ENCODE data around the gene LSAMP. TPM values are rescaled to one million over a fixed set of nuclear protein-coding genes. Genes with fewer than 3 reads are reported as not detected.

LSAMP gene
- total and polyA plus RNA-seq, 2 experiments from 2014 or later, result 2.0 to 2.9 TPM

DNA sequence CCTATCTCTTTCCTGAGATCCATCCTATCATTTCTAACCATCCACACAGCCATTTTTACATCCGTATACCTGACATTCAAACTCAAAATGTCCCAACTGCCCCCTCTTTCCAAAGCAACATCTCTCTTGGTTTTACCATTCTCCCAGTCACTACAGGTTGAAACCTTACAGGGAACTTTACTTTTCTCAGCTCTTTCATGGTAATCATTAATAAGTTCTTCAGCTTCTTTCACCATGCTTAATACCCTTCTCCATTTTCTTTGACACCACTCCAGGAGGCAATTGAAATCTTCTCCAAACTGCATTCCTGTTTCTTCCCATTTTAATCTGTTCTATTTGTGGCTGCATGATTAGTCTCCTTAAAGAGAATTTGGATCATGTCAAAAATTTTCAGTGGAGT, 469.5 kb downstream of the LSAMP start:
- no peaks in the 10 kb centered on the region for H3K27me3 ChIP-seq (ENCODE audit: insufficient read depth)
- TF ChIP-seq NANOG (IDR thresholded peaks at IDR 0.05; ENCODE audit: borderline replicate concordance) (no peak), EZH2 (IDR thresholded peaks at IDR 0.05; ENCODE audit: low read depth, unreplicated experiment) (no peak), CREB1 (CRISPR knock-in tag; IDR thresholded peaks at IDR 0.05; ENCODE audit: low read depth) (no peak), ZNF114 (CRISPR knock-in tag; IDR thresholded peaks at IDR 0.05) (no peak), EZH2phosphoT487 (IDR thresholded peaks at IDR 0.05; ENCODE audit: unreplicated experiment) (no peak), JUNB (IDR thresholded peaks at IDR 0.05; ENCODE audit: unreplicated experiment) (no peak), ZNF331 (CRISPR knock-in tag; IDR thresholded peaks at IDR 0.05; ENCODE audit: low read depth) (no peak), STAT1 (IDR thresholded peaks at IDR 0.05; ENCODE audit: unreplicated experiment) (no peak)
- TF ChIP-seq, protein P1, sequence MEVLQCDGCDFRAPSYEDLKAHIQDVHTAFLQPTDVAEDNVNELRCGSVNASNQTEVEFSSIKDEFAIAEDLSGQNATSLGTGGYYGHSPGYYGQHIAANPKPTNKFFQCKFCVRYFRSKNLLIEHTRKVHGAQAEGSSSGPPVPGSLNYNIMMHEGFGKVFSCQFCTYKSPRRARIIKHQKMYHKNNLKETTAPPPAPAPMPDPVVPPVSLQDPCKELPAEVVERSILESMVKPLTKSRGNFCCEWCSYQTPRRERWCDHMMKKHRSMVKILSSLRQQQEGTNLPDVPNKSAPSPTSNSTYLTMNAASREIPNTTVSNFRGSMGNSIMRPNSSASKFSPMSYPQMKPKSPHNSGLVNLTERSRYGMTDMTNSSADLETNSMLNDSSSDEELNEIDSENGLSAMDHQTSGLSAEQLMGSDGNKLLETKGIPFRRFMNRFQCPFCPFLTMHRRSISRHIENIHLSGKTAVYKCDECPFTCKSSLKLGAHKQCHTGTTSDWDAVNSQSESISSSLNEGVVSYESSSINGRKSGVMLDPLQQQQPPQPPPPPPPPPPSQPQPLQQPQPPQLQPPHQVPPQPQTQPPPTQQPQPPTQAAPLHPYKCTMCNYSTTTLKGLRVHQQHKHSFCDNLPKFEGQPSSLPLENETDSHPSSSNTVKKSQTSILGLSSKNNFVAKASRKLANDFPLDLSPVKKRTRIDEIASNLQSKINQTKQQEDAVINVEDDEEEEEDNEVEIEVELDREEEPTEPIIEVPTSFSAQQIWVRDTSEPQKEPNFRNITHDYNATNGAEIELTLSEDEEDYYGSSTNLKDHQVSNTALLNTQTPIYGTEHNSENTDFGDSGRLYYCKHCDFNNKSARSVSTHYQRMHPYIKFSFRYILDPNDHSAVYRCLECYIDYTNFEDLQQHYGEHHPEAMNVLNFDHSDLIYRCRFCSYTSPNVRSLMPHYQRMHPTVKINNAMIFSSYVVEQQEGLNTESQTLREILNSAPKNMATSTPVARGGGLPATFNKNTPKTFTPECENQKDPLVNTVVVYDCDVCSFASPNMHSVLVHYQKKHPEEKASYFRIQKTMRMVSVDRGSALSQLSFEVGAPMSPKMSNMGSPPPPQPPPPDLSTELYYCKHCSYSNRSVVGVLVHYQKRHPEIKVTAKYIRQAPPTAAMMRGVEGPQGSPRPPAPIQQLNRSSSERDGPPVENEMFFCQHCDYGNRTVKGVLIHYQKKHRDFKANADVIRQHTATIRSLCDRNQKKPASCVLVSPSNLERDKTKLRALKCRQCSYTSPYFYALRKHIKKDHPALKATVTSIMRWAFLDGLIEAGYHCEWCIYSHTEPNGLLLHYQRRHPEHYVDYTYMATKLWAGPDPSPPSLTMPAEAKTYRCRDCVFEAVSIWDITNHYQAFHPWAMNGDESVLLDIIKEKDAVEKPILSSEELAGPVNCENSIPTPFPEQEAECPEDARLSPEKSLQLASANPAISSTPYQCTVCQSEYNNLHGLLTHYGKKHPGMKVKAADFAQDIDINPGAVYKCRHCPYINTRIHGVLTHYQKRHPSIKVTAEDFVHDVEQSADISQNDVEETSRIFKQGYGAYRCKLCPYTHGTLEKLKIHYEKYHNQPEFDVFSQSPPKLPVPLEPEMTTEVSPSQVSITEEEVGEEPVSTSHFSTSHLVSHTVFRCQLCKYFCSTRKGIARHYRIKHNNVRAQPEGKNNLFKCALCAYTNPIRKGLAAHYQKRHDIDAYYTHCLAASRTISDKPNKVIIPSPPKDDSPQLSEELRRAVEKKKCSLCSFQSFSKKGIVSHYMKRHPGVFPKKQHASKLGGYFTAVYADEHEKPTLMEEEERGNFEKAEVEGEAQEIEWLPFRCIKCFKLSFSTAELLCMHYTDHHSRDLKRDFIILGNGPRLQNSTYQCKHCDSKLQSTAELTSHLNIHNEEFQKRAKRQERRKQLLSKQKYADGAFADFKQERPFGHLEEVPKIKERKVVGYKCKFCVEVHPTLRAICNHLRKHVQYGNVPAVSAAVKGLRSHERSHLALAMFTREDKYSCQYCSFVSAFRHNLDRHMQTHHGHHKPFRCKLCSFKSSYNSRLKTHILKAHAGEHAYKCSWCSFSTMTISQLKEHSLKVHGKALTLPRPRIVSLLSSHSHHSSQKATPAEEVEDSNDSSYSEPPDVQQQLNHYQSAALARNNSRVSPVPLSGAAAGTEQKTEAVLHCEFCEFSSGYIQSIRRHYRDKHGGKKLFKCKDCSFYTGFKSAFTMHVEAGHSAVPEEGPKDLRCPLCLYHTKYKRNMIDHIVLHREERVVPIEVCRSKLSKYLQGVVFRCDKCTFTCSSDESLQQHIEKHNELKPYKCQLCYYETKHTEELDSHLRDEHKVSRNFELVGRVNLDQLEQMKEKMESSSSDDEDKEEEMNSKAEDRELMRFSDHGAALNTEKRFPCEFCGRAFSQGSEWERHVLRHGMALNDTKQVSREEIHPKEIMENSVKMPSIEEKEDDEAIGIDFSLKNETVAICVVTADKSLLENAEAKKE (CRISPR knock-in tag; IDR thresholded peaks at IDR 0.05), result no peak
- TF ChIP-seq, protein P2, sequence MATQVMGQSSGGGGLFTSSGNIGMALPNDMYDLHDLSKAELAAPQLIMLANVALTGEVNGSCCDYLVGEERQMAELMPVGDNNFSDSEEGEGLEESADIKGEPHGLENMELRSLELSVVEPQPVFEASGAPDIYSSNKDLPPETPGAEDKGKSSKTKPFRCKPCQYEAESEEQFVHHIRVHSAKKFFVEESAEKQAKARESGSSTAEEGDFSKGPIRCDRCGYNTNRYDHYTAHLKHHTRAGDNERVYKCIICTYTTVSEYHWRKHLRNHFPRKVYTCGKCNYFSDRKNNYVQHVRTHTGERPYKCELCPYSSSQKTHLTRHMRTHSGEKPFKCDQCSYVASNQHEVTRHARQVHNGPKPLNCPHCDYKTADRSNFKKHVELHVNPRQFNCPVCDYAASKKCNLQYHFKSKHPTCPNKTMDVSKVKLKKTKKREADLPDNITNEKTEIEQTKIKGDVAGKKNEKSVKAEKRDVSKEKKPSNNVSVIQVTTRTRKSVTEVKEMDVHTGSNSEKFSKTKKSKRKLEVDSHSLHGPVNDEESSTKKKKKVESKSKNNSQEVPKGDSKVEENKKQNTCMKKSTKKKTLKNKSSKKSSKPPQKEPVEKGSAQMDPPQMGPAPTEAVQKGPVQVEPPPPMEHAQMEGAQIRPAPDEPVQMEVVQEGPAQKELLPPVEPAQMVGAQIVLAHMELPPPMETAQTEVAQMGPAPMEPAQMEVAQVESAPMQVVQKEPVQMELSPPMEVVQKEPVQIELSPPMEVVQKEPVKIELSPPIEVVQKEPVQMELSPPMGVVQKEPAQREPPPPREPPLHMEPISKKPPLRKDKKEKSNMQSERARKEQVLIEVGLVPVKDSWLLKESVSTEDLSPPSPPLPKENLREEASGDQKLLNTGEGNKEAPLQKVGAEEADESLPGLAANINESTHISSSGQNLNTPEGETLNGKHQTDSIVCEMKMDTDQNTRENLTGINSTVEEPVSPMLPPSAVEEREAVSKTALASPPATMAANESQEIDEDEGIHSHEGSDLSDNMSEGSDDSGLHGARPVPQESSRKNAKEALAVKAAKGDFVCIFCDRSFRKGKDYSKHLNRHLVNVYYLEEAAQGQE (IDR thresholded peaks at IDR 0.05; ENCODE audit: unreplicated experiment), result no peak
- TF ChIP-seq, protein P3, sequence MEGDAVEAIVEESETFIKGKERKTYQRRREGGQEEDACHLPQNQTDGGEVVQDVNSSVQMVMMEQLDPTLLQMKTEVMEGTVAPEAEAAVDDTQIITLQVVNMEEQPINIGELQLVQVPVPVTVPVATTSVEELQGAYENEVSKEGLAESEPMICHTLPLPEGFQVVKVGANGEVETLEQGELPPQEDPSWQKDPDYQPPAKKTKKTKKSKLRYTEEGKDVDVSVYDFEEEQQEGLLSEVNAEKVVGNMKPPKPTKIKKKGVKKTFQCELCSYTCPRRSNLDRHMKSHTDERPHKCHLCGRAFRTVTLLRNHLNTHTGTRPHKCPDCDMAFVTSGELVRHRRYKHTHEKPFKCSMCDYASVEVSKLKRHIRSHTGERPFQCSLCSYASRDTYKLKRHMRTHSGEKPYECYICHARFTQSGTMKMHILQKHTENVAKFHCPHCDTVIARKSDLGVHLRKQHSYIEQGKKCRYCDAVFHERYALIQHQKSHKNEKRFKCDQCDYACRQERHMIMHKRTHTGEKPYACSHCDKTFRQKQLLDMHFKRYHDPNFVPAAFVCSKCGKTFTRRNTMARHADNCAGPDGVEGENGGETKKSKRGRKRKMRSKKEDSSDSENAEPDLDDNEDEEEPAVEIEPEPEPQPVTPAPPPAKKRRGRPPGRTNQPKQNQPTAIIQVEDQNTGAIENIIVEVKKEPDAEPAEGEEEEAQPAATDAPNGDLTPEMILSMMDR (conservative IDR thresholded peaks at IDR 0.05; ENCODE audit: low read depth in 2 of 2), result no peak
- TF ChIP-seq, protein P4, sequence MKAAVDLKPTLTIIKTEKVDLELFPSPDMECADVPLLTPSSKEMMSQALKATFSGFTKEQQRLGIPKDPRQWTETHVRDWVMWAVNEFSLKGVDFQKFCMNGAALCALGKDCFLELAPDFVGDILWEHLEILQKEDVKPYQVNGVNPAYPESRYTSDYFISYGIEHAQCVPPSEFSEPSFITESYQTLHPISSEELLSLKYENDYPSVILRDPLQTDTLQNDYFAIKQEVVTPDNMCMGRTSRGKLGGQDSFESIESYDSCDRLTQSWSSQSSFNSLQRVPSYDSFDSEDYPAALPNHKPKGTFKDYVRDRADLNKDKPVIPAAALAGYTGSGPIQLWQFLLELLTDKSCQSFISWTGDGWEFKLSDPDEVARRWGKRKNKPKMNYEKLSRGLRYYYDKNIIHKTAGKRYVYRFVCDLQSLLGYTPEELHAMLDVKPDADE (IDR thresholded peaks at IDR 0.05), result no peak
- H3K4me1 ChIP-seq (ENCODE audit: insufficient read depth), result peaks cover 10% of the 10 kb centered on the region; the same call in 1 of the 2 replicates
- no peak overlapping the region for H3K27ac ChIP-seq (ENCODE audit: low read depth)
- H3K9me2 ChIP-seq (ENCODE audit: insufficient read depth), result no peaks in the 10 kb centered on the region
- no peak for DNase-seq (ENCODE audit: low spot score)
- no peak for ATAC-seq
- Mint-ChIP-seq H3K27me3 (ENCODE audit: insufficient read depth, low read depth, poor library complexity) (no peaks in the 10 kb centered on the region), H3K4me1 (peaks cover 13% of the 10 kb centered on the region), H3K9me3 (no peaks in the 10 kb centered on the region), H3K4me3 (no peak overlapping the region), H3K27ac (no peak overlapping the region), H3K36me3 (ENCODE audit: low read depth) (no peaks in the 10 kb centered on the region)
- no peaks in the 10 kb centered on the region for H3K36me3 ChIP-seq (ENCODE audit: insufficient read depth)
- no peaks in the 10 kb centered on the region for H3F3A ChIP-seq (replicated peaks; ENCODE audit: low read depth)
- H3K79me2 ChIP-seq (replicated peaks; ENCODE audit: insufficient read depth), result no peaks in the 10 kb centered on the region
- no peak overlapping the region for H3K4me3 ChIP-seq
- no peak overlapping the region for H2AFZ ChIP-seq
- H4K20me1 ChIP-seq (replicated peaks; ENCODE audit: insufficient read depth), result no peaks in the 10 kb centered on the region
- no peak overlapping the region for H3K4me2 ChIP-seq
